Thoracic aorta (tissue), 2 donors: ENCODE measurements around the gene SCUBE1. TPM values are rescaled to one million over a fixed set of nuclear protein-coding genes. Genes with fewer than 3 reads are reported as not detected.

ENCODE experiments used
- ATAC-seq: fragments of 150-250 bp; one replicate; pipeline ENCODE4 v1.8.0; 2017; ENCODE audit warnings: low read depth; ENCODE audit not compliant: insufficient number of reproducible peaks, low FRiP score
- DNase-seq: peaks from one replicate; pipeline ENCODE4 v3.0.0-alpha.2; 2020; ENCODE audit warnings: low spot score
- H3K27ac ChIP-seq, 2 donors: fragments of 200-600 bp; sonication (generic); 1 replicate in 1 of 2; 2 replicates in 1 of 2; pipeline ENCODE4 v1.5.1; 2016; ENCODE audit warnings: mild to moderate bottlenecking in 2 of 2, moderate library complexity in 2 of 2
- H3K27me3 ChIP-seq: fragments of 200-600 bp; sonication (generic); replicated peaks from 2 replicates; pipeline ENCODE4 v1.6.0; 2016; ENCODE audit warnings: mild to moderate bottlenecking; ENCODE audit not compliant: insufficient read depth
- H3K36me3 ChIP-seq: fragments of 200-600 bp; sonication (generic); one replicate; pipeline ENCODE4 v1.5.1; 2016
- H3K4me1 ChIP-seq, 2 donors: fragments of 200-600 bp; sonication (generic); 1 replicate in 1 of 2; 2 replicates in 1 of 2; pipeline versions ENCODE4 v1.5.1 to v1.6.0; 2016; ENCODE audit warnings: low read depth in 2 of 2, mild to moderate bottlenecking in 1 of 2; ENCODE audit not compliant: control insufficient read depth in 1 of 2
- H3K4me3 ChIP-seq: fragments of 200-600 bp; sonication (generic); 2 replicates; pipeline ENCODE4 v1.5.1; 2016; ENCODE audit warnings: mild to moderate bottlenecking
- H3K9me3 ChIP-seq: fragments of 200-600 bp; sonication (generic); 2 replicates; pipeline ENCODE4 v1.5.1; 2016
- total RNA-seq, 2 donors: library from RNA; depleted of rRNA; stranded (reverse); fragments of >200 nt; gene quantifications; one replicate each; pipeline versions ENCODE4 v1.1.0 to v1.2.3, GENCODE V29; 2016
- TF ChIP-seq, protein P1 (sequence below): fragments of 200-600 bp; sonication (generic); IDR thresholded peaks from one replicate; pipeline ENCODE4 v1.5.1; 2019; ENCODE audit warnings: antibody characterized with exemption

Gene SCUBE1
- total RNA-seq, 2 donors from 2014 or later = 6.0 to 25.0 TPM

DNA sequence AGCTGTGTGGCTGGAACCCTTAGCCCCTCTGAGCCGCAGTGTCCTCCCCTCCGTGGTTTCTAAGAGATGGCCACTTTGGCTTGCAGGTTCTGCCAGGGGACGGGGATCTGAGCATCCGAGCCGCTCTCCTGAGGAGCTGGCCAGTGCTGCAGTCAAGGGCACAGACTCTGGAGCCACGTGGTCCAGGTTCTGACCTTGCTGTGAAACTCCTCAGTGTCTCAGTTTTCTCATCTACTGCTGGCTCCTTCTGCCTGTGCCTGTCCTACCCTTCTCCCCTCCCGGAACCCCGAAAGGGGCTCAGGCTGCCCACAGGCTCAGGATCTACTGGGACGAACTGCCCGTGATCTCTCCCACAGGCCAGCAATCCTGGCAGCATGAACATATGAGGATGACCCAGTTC, 90.9 kb downstream of the SCUBE1 start:
- H3K9me3 ChIP-seq = no peaks in the 10 kb centered on the region
- ATAC-seq (no peak), DNase-seq (no peak)
- H3K4me1 ChIP-seq = peaks cover 0 to 3% of the 10 kb centered on the region in 2 donors
- no peaks in the 10 kb centered on the region for H3K36me3 ChIP-seq
- no peak overlapping the region for H3K4me3 ChIP-seq
- no peaks in the 10 kb centered on the region for H3K27me3 ChIP-seq
- H3K27ac ChIP-seq = no peak overlapping the region
- TF ChIP-seq, protein P1, sequence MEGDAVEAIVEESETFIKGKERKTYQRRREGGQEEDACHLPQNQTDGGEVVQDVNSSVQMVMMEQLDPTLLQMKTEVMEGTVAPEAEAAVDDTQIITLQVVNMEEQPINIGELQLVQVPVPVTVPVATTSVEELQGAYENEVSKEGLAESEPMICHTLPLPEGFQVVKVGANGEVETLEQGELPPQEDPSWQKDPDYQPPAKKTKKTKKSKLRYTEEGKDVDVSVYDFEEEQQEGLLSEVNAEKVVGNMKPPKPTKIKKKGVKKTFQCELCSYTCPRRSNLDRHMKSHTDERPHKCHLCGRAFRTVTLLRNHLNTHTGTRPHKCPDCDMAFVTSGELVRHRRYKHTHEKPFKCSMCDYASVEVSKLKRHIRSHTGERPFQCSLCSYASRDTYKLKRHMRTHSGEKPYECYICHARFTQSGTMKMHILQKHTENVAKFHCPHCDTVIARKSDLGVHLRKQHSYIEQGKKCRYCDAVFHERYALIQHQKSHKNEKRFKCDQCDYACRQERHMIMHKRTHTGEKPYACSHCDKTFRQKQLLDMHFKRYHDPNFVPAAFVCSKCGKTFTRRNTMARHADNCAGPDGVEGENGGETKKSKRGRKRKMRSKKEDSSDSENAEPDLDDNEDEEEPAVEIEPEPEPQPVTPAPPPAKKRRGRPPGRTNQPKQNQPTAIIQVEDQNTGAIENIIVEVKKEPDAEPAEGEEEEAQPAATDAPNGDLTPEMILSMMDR = no peak

DNA sequence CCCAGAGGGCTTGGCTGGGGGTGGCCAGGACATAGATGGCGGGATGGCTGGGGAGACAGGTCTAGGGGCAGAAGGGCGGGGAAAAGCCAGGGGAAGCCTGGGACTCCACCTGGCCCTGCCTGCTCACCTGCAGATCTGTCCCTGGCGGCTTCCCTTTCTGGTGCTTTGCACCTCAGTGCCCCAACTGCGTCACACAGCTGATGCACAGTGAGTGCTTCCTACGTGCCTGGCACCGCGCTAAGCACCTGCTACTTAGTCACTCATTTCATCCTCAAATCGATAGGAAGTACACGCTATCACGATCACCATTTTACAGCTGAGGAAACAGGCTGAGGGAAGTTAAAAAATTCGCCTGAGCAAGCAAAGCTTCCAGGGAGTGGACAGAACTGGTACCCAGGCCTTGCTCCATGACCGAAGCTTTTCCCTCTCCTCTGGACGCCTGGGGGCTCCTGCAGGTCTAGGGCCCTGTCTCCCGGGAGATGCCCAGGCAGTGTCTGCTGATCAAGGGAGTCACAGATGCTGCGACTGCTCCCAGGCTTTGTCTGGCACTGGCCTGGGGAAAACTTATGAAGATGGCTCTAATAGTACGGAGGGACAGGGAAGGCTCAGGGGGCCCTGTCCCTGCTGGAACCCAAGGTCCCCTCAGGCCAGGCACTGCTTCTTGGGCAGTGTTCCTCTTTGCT, 93.2 kb downstream of the SCUBE1 start:
- no peaks in the 10 kb centered on the region for H3K36me3 ChIP-seq
- DNase-seq = no peak
- no peak for ATAC-seq
- TF ChIP-seq, protein P1 = no peak
- H3K4me1 ChIP-seq = no peaks in the 10 kb centered on the region
- no peak overlapping the region for H3K27ac ChIP-seq
- H3K9me3 ChIP-seq = no peaks in the 10 kb centered on the region
- no peaks in the 10 kb centered on the region for H3K27me3 ChIP-seq
- H3K4me3 ChIP-seq = no peak overlapping the region

DNA sequence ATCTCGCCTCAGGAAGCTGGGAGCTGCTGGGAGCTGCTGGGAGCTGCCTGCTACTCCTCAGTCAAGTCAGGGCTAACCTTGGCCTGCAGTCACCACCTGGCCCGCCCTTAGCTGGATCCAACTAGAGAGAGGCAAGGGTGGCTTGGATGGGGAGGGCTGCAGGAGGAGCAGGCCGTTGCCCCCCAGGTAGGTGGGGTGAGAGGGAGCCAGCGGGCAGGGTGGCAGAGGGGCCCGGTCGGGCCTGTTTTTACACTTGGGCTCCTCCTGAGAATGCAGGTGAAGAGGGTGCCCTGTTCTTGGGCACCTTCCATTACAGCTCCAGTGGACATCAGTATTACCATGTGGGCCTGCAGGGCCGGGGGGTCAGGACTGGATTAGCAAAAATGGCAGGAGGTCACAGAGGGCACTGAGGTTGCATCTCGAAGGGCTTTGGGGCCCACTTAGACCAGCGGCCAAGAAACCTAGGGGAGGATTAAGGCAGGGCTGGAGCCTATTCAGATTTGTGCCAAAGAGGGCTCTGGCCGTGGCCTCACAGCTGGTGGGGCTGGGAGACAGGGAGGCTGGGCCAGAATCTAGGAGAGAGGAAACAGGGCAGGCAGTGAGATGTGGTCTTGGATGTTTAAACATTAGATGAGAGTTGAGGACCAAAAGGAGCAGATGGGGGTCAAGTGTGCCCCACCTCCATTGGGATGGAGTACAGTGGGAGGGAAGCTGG, 95.5 kb downstream of the SCUBE1 start:
- Histone ChIP-seq H3K36me3 (no peaks in the 10 kb centered on the region), H3K4me3 (no peak overlapping the region), H3K4me1 (no peaks in the 10 kb centered on the region), H3K27ac (no peak overlapping the region), H3K9me3 (no peaks in the 10 kb centered on the region), H3K27me3 (no peaks in the 10 kb centered on the region)
- DNase-seq (no peak), ATAC-seq (no peak)
- TF ChIP-seq, protein P1 = no peak

DNA sequence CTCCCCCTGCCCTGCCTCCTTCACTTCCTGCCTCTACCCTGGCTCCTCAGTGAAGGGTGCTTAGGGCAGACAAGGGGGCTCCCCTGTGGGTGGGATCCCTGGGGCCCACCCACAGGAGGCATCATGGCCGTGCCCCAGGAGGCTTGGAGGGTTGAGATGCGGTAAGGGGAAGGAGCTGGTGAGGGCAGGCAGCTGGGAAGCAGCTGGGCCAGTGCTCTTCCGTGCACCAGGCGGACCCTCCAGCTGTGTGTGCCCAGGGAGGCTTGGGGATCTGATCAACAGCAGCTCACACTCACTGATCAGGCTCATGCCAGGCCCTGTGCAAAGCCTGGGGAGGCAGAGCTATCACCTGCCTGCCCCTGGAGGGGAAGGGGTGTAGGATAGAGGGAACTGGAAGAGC, 97.0 kb downstream of the SCUBE1 start:
- ATAC-seq (no peak), DNase-seq (no peak)
- no peak overlapping the region for H3K4me3 ChIP-seq
- H3K36me3 ChIP-seq = no peaks in the 10 kb centered on the region
- TF ChIP-seq, protein P1 = no peak
- no peaks in the 10 kb centered on the region for H3K9me3 ChIP-seq
- H3K27me3 ChIP-seq = no peaks in the 10 kb centered on the region
- no peak overlapping the region for H3K27ac ChIP-seq
- no peaks in the 10 kb centered on the region for H3K4me1 ChIP-seq

DNA sequence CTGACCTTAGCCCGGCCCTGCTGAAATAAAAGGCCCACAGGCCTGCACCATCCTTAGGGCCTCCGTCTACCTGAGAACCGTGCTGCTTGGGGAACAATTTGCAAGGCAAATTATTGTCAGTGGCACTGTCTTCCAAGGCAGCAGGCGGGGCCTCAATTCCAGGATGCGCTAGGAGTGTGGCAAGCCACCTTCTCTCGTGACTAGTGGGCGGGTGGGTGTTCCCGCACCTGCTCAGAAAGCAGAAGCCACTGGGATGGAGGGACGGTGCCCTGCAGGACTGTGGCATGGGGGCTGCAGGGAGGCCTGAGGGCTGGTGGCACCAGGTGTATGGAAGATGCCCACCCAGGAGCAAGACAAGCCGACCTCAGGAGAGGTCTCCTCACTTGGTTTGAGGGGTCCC, 97.5 kb downstream of the SCUBE1 start:
- TF ChIP-seq, protein P1 = no peak
- no peak overlapping the region for H3K4me3 ChIP-seq
- DNase-seq = no peak
- H3K9me3 ChIP-seq = no peaks in the 10 kb centered on the region
- H3K4me1 ChIP-seq = no peaks in the 10 kb centered on the region
- H3K27me3 ChIP-seq = no peaks in the 10 kb centered on the region
- no peak for ATAC-seq
- H3K27ac ChIP-seq = no peak overlapping the region
- H3K36me3 ChIP-seq = no peaks in the 10 kb centered on the region
